AG10803 (cell line): ENCODE measurements around the gene DIP2A.

ENCODE experiments used
- DNase-seq: peaks from one replicate; pipeline ENCODE4 v3.0.0; 2010; ENCODE audit warnings: low read depth
- H3K4me3 ChIP-seq: 2 replicates; pipeline ENCODE4 v1.5.1; 2011; ENCODE audit warnings: mild to moderate bottlenecking, low read length, control low read depth
- CTCF ChIP-seq: conservative IDR thresholded peaks from 2 replicates; pipeline ENCODE4 v1.5.1; 2011; ENCODE audit warnings: mild to moderate bottlenecking, low read length, control low read depth, inconsistent platforms

DIP2A gene

GRCh38 chr21:46554431-46555224 lies 95.9 kb downstream of the DIP2A start:
- DNase-seq = no peak
- TF ChIP-seq CTCF = no peak
- no peak overlapping the region for H3K4me3 ChIP-seq

GRCh38 chr21:46555225-46555617 lies 96.5 kb downstream of the DIP2A start:
- H3K4me3 ChIP-seq = no peak overlapping the region
- no peak for TF ChIP-seq CTCF
- no peak for DNase-seq

GRCh38 chr21:46555678-46556077 lies 97.0 kb downstream of the DIP2A start:
- no peak for TF ChIP-seq CTCF
- no peak overlapping the region for H3K4me3 ChIP-seq
- no peak for DNase-seq

- no peak overlapping the region for H3K4me3 ChIP-seq
- DNase-seq = no peak
- TF ChIP-seq CTCF = no peak
Measured at GRCh38 chr21:46556802-46557201, 98.1 kb downstream of the DIP2A start.

- no peak for TF ChIP-seq CTCF
- DNase-seq = no peak
- H3K4me3 ChIP-seq = no peak overlapping the region
Measured at GRCh38 chr21:46557469-46557868, 98.8 kb downstream of the DIP2A start.

GRCh38 chr21:46557919-46558392 lies 99.3 kb downstream of the DIP2A start:
- H3K4me3 ChIP-seq = no peak overlapping the region
- TF ChIP-seq CTCF = no peak
- DNase-seq = no peak

GRCh38 chr21:46559291-46559983 lies 100.7 kb downstream of the DIP2A start:
- DNase-seq = no peak
- no peak for TF ChIP-seq CTCF
- no peak overlapping the region for H3K4me3 ChIP-seq
